HG02973 (cell line): Measurements from ENCODE around the gene POU3F2.

ENCODE experiments used
- ATAC-seq: cut with Tn5 transposase; IDR thresholded peaks from one replicate; pipeline ENCODE4 v1.9.1; 2021; ENCODE audit warnings: moderate library complexity; ENCODE audit not compliant: unreplicated experiment

Gene POU3F2

GRCh38 chr6:98843271-98844243, 9.2 kb downstream of the POU3F2 start:
- ATAC-seq, result no peak

GRCh38 chr6:98844244-98845210, 10.2 kb downstream of the POU3F2 start:
- ATAC-seq, result no peak

GRCh38 chr6:98845211-98846020, 11.0 kb downstream of the POU3F2 start:
- ATAC-seq, result peak; percentile 47

- ATAC-seq, result no peak
These were observed 11.6 kb downstream of the POU3F2 start for GRCh38 chr6:98846021-98846380.

- no peak for ATAC-seq
These were observed 13.0 kb downstream of the POU3F2 start for GRCh38 chr6:98847416-98847778.

- ATAC-seq, result peak; percentile 43
These were observed 13.6 kb downstream of the POU3F2 start for GRCh38 chr6:98847779-98848538.

GRCh38 chr6:98848539-98849242, 14.3 kb downstream of the POU3F2 start:
- no peak for ATAC-seq

- no peak for ATAC-seq
These were observed 30.1 kb downstream of the POU3F2 start for GRCh38 chr6:98864497-98864896.

GRCh38 chr6:98871057-98871456, 36.7 kb downstream of the POU3F2 start:
- no peak for ATAC-seq

GRCh38 chr6:98871821-98872220, 37.4 kb downstream of the POU3F2 start:
- ATAC-seq, result no peak

- no peak for ATAC-seq
These were observed 41.0 kb downstream of the POU3F2 start for GRCh38 chr6:98875375-98875774.

- ATAC-seq, result no peak
These were observed 42.9 kb downstream of the POU3F2 start for GRCh38 chr6:98877250-98877649.

- ATAC-seq, result peak; percentile 84
These were observed 46.1 kb downstream of the POU3F2 start for GRCh38 chr6:98880486-98880885.

- no peak for ATAC-seq
These were observed 51.0 kb downstream of the POU3F2 start for GRCh38 chr6:98885330-98885729.

- no peak for ATAC-seq
These were observed 53.3 kb downstream of the POU3F2 start for GRCh38 chr6:98887650-98888049.
